Keratinocyte (primary cell): ENCODE results near the gene DENND6A. TPM values are rescaled to one million over a fixed set of nuclear protein-coding genes. Genes with fewer than 3 reads are reported as not detected.
A peak's percentile ranks its signal among the peaks of the same experiment; 100 is the strongest.

Source experiments
- DNase-seq: peaks from one replicate; pipeline ENCODE4 v3.0.0-alpha.2; 2011; ENCODE audit warnings: low read depth, missing footprints, low spot score
- FAIRE-seq: peaks from 2 replicates; lab custom pipeline; 2011; peaks lifted over from hg19 to GRCh38; lab: Jason Lieb, UNC
- H2AFZ ChIP-seq: 2 replicates; pipeline ENCODE4 v1.6.0; 2012; ENCODE audit warnings: low read length, control low read depth, inconsistent platforms; ENCODE audit not compliant: control insufficient read depth
- H3K27ac ChIP-seq: 2 replicates; pipeline ENCODE4 v1.5.1; 2011; ENCODE audit warnings: low read length; ENCODE audit not compliant: control insufficient read depth, insufficient read depth
- H3K27me3 ChIP-seq: 3 replicates; pipeline ENCODE4 v1.6.0; 2011; ENCODE audit warnings: low read length; ENCODE audit not compliant: control insufficient read depth, insufficient read depth; ENCODE audit errors: extremely low read depth
- H3K36me3 ChIP-seq, 2 experiments: 2 replicates in 1 of 2; 3 replicates in 1 of 2; pipeline ENCODE4 v1.5.1; 2011; ENCODE audit warnings: low read length in 2 of 2, mild to moderate bottlenecking in 1 of 2; ENCODE audit not compliant: control insufficient read depth in 2 of 2, insufficient read depth in 2 of 2; ENCODE audit errors: extremely low read depth in 1 of 2
- H3K4me1 ChIP-seq: 3 replicates; pipeline ENCODE4 v1.5.1; 2011; ENCODE audit warnings: low read length; ENCODE audit not compliant: control insufficient read depth, insufficient read depth; ENCODE audit errors: extremely low read depth
- H3K4me2 ChIP-seq: 3 replicates; pipeline ENCODE4 v1.6.0; 2011; ENCODE audit warnings: low read depth, low read length; ENCODE audit not compliant: control insufficient read depth, insufficient read depth; ENCODE audit errors: extremely low read depth
- H3K4me3 ChIP-seq, 3 experiments: fragments of 200-600 bp in 1 of 3; sonication (generic) in 1 of 3; 2 replicates in 2 of 3; 3 replicates in 1 of 3; pipeline ENCODE4 v1.5.1; 2011 to 2016; ENCODE audit warnings: low read length in 3 of 3, mild to moderate bottlenecking in 3 of 3, control low read depth in 2 of 3, inconsistent platforms in 1 of 3, low read depth in 1 of 3, mixed read lengths in 1 of 3, mixed run types in 1 of 3, moderate library complexity in 1 of 3; ENCODE audit not compliant: control insufficient read depth in 2 of 3, insufficient read depth in 2 of 3; ENCODE audit errors: extremely low read depth in 1 of 3
- H3K79me2 ChIP-seq: 2 replicates; pipeline ENCODE4 v1.6.0; 2012; ENCODE audit warnings: low read length; ENCODE audit not compliant: control insufficient read depth, insufficient read depth
- H3K9ac ChIP-seq: 3 replicates; pipeline ENCODE4 v1.6.0; 2011; ENCODE audit warnings: low read length; ENCODE audit not compliant: control insufficient read depth, insufficient read depth; ENCODE audit errors: extremely low read depth
- H3K9me1 ChIP-seq: 3 replicates; pipeline ENCODE4 v1.6.0; 2011; ENCODE audit warnings: low read length; ENCODE audit not compliant: control insufficient read depth, insufficient read depth; ENCODE audit errors: extremely low read depth
- H3K9me3 ChIP-seq: 2 replicates; pipeline ENCODE4 v1.5.1; 2012; ENCODE audit warnings: low read depth, low read length; ENCODE audit not compliant: control insufficient read depth
- H4K20me1 ChIP-seq: 3 replicates; pipeline ENCODE4 v1.6.0; 2011; ENCODE audit warnings: low read length; ENCODE audit not compliant: control insufficient read depth, insufficient read depth; ENCODE audit errors: extremely low read depth
- CTCF ChIP-seq, 3 experiments: IDR thresholded peaks in 1 of 3; conservative IDR thresholded peaks in 1 of 3; optimal IDR thresholded peaks in 1 of 3; 2 replicates in 2 of 3; 3 replicates in 1 of 3; pipeline versions ENCODE3 to v1.5.1; 2011; ENCODE audit warnings: low read length in 3 of 3, mild to moderate bottlenecking in 3 of 3, moderate library complexity in 2 of 3, control low read depth in 1 of 3, inconsistent platforms in 1 of 3; ENCODE audit not compliant: insufficient read depth in 2 of 3; ENCODE audit errors: extremely low read depth in 1 of 3
- EZH2 ChIP-seq: IDR thresholded peaks from one replicate; pipeline ENCODE4 v1.6.1; 2012; ENCODE audit warnings: inconsistent platforms, mild to moderate bottlenecking, low read length, moderate library complexity
- dilution Hi-C: fragments of 300-500 bp; cut with MboI; formaldehyde crosslinking; loops from one replicate; pipeline ENCODE4 v1.7.0; 2020; ENCODE audit warnings: low sequenced_read_pairs; ENCODE audit not compliant: extremely low pct_ligation_motif_present
- polyA plus RNA-seq, 5 experiments: library from polyadenylated mRNA; depleted of rRNA in 3 of 5; stranded (reverse) in 3 of 5; stranded (forward) in 1 of 5; unstranded in 1 of 5; fragments of >200 nt; gene quantifications; 1 replicate in 1 of 5; 2 replicates in 3 of 5; 3 replicates in 1 of 5; pipeline versions ENCODE4 v1.2.1 to v1.2.3, GENCODE V29; 2011 to 2012; ENCODE audit warnings: missing spikeins in 2 of 5, low read depth in 1 of 5, low replicate concordance in 1 of 5

Gene DENND6A
- polyA plus RNA-seq, 1 donor (not counting 4 experiments of a cell fraction or from before 2014, with no cell fraction given) = 22.8 TPM

DNA sequence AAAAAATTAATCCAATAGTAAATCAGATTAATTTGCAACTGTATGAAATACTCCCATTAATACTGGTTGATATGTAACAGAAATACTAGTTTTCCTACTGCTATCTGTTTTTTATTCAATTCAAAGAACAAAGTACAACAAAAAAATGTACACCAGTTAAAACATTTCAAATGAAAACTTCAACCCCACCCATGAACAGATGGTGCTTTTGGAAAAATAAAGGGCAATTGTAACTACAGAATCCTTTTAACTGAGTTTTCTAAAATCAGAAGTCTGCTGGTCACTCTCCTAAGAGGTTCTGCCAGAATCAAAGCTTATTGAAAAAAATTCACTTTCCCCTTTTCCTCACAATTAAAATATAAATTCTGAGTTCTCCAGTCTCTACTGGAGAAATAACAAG, 34.3 kb downstream of the DENND6A start:
- Histone ChIP-seq H3K4me2 (peak overlapping the region; percentile 71), H3K36me3 (peaks cover 0 to 13% of the 10 kb centered on the region in 2 experiments), H3K79me2 (peaks cover 3% of the 10 kb centered on the region), H4K20me1 (no peaks in the 10 kb centered on the region), H3K4me3 (peak overlapping the region in 1 of 3 experiments; percentile 40), H3K4me1 (peaks cover 17% of the 10 kb centered on the region), H3K27me3 (no peaks in the 10 kb centered on the region), H2AFZ (no peak overlapping the region), H3K27ac (peak overlapping the region; percentile 71), H3K9me1 (no peaks in the 10 kb centered on the region), H3K9ac (no peak overlapping the region), H3K9me3 (no peaks in the 10 kb centered on the region)
- FAIRE-seq = no peak
- TF ChIP-seq CTCF (optimal IDR thresholded peaks at IDR 0.05 in 1 of 3, IDR thresholded peaks at IDR 0.05 in 1 of 3, conservative IDR thresholded peaks at IDR 0.05 in 1 of 3; ENCODE audit: extremely low read depth in 1 of 3, insufficient read depth in 2 of 3, low read length in 3 of 3) = no peak
- TF ChIP-seq EZH2 = no peak
- no peak for DNase-seq
- dilution Hi-C loops = no loop called here

GRCh38 chr3:57655727-57656126, 37.1 kb downstream of the DENND6A start:
- H3K79me2 ChIP-seq = peaks cover 3% of the 10 kb centered on the region
- no peak for FAIRE-seq
- no peak overlapping the region for H3K9ac ChIP-seq
- no peaks in the 10 kb centered on the region for H3K9me1 ChIP-seq
- H3K36me3 ChIP-seq = peaks cover 1 to 26% of the 10 kb centered on the region in 2 experiments
- H3K4me3 ChIP-seq = no peak overlapping the region
- H3K9me3 ChIP-seq = no peaks in the 10 kb centered on the region
- no peaks in the 10 kb centered on the region for H3K27me3 ChIP-seq
- H4K20me1 ChIP-seq = no peaks in the 10 kb centered on the region
- no peak for DNase-seq
- H3K4me2 ChIP-seq = no peak overlapping the region
- dilution Hi-C loops = no loop called here
- H2AFZ ChIP-seq = no peak overlapping the region
- no peak for TF ChIP-seq EZH2
- TF ChIP-seq CTCF (optimal IDR thresholded peaks at IDR 0.05 in 1 of 3, IDR thresholded peaks at IDR 0.05 in 1 of 3, conservative IDR thresholded peaks at IDR 0.05 in 1 of 3; ENCODE audit: extremely low read depth in 1 of 3, insufficient read depth in 2 of 3, low read length in 3 of 3) = no peak
- no peak overlapping the region for H3K27ac ChIP-seq
- H3K4me1 ChIP-seq = peaks cover 17% of the 10 kb centered on the region
